Activated naive CD8-positive, alpha-beta T cell treated with anti-CD3 and anti-CD28 coated beads for 36 hours (primary cell): ENCODE measurements around the gene RASGRP3. TPM values are rescaled to one million over a fixed set of nuclear protein-coding genes. Genes with fewer than 3 reads are reported as not detected.

ENCODE experiments used
- total RNA-seq, 2 experiments: library from RNA; stranded (reverse); gene quantifications; one replicate each; pipeline ENCODE4 v1.2.3, GENCODE V29; 2021

RASGRP3 gene
- total RNA-seq, 2 experiments from 2014 or later: 5.5 to 5.8 TPM

Other genes starting within 250 kb of the RASGRP3 start
- 10 to 100 TPM; 74.3 to 77.3 TPM for gene FAM98A, start 122.7 kb downstream of the RASGRP3 start, total RNA-seq